SK-N-SH (cell line): ENCODE results near the gene PTPMT1. TPM values are rescaled to one million over a fixed set of nuclear protein-coding genes. Genes with fewer than 3 reads are reported as not detected.

Source experiments
- CTCF ChIA-PET: fragments of 300-600, 350-600 bp; formaldehyde crosslinking; extraction: SDS; loops from one replicate; lab custom pipeline; 2021; lab: Yijun Ruan, JAX
- POLR2A ChIA-PET: fragments of 350-600 bp; sonication (Branson Sonifier 250); formaldehyde crosslinking; extraction: SDS; loops from one replicate; lab custom pipeline; 2020; ENCODE audit warnings: antibody characterized with exemption, inconsistent platforms; lab: Yijun Ruan, JAX
- DNase-seq: peaks from one replicate; pipeline ENCODE4 v3.0.0; 2012
- H2AFZ ChIP-seq: fragments of 200-600 bp; sonication (generic); 2 replicates; pipeline ENCODE4 v1.8.1; 2016; ENCODE audit warnings: antibody characterized with exemption, mild to moderate bottlenecking, low read depth
- H3F3A ChIP-seq: fragments of 200-600 bp; sonication (generic); replicated peaks from 2 replicates; pipeline ENCODE3; 2016; ENCODE audit warnings: antibody characterized with exemption, mild to moderate bottlenecking; ENCODE audit not compliant: insufficient read depth
- H3K27ac ChIP-seq, 2 experiments: fragments of 200-500 bp in 1 of 2; fragments of 200-600 bp in 1 of 2; sonication (Bioruptor generic) in 1 of 2; sonication (generic), shearing (Covaris generic) in 1 of 2; 2 replicates each; pipeline versions ENCODE4 v1.5.1 to v1.6.1; 2014 to 2016; ENCODE audit warnings: low read depth in 2 of 2, inconsistent platforms in 1 of 2, low read length in 1 of 2, mild to moderate bottlenecking in 1 of 2, mixed read lengths in 1 of 2
- H3K27me3 ChIP-seq: fragments of 200-600 bp; sonication (generic), shearing (Covaris generic); 2 replicates; pipeline ENCODE4 v1.6.1; 2016; ENCODE audit warnings: mixed run types; ENCODE audit not compliant: insufficient read depth
- H3K36me3 ChIP-seq, 2 experiments: fragments of 200-500 bp in 1 of 2; fragments of 200-600 bp in 1 of 2; sonication (Bioruptor generic) in 1 of 2; sonication (generic) in 1 of 2; replicated peaks in 1 of 2; 2 replicates each; pipeline versions ENCODE3 to v1.5.1; 2014 to 2016; ENCODE audit warnings: low read length in 1 of 2, mild to moderate bottlenecking in 1 of 2; ENCODE audit not compliant: insufficient read depth in 2 of 2, control insufficient read depth in 1 of 2
- H3K4me1 ChIP-seq, 2 experiments: fragments of 200-500 bp in 1 of 2; fragments of 200-600 bp in 1 of 2; sonication (Bioruptor generic) in 1 of 2; sonication (generic), shearing (Covaris generic) in 1 of 2; 2 replicates each; pipeline versions ENCODE4 v1.5.1 to v1.6.1; 2014 to 2016; ENCODE audit warnings: low read depth in 1 of 2, low read length in 1 of 2, mixed run types in 1 of 2; ENCODE audit not compliant: insufficient read depth in 2 of 2, control insufficient read depth in 1 of 2
- H3K4me2 ChIP-seq: fragments of 200-600 bp; sonication (generic), shearing (Covaris generic); 2 replicates; pipeline ENCODE4 v1.6.1; 2017; ENCODE audit warnings: mixed run types
- H3K4me3 ChIP-seq, 2 experiments: fragments of 200-500 bp in 1 of 2; fragments of 200-600 bp in 1 of 2; sonication (Bioruptor generic) in 1 of 2; sonication (generic), shearing (Covaris generic) in 1 of 2; 2 replicates each; pipeline versions ENCODE4 v1.5.1 to v1.8.1; 2014 to 2016; ENCODE audit warnings: low read depth in 2 of 2, inconsistent platforms in 1 of 2, low read length in 1 of 2, mild to moderate bottlenecking in 1 of 2, mixed read lengths in 1 of 2, moderate library complexity in 1 of 2
- H3K79me2 ChIP-seq: fragments of 200-600 bp; sonication (generic); 2 replicates; pipeline ENCODE4 v1.8.1; 2017; ENCODE audit warnings: mild to moderate bottlenecking; ENCODE audit not compliant: insufficient read depth
- H3K9ac ChIP-seq: fragments of 200-600 bp; sonication (generic); 2 replicates; pipeline ENCODE4 v1.6.1; 2017; ENCODE audit warnings: mixed run types
- H3K9me2 ChIP-seq: fragments of 200-600 bp; sonication (generic); 2 replicates; pipeline ENCODE4 v1.6.1; 2017; ENCODE audit warnings: mixed run types
- H3K9me3 ChIP-seq: fragments of 200-600 bp; sonication (generic); 2 replicates; pipeline ENCODE4 v1.6.1; 2017; ENCODE audit warnings: mixed run types, mild to moderate bottlenecking, moderate library complexity
- H4K20me1 ChIP-seq: fragments of 200-600 bp; sonication (generic); 2 replicates; pipeline ENCODE4 v1.6.1; 2017; ENCODE audit warnings: mild to moderate bottlenecking, mixed run types; ENCODE audit not compliant: insufficient read depth
- CHD2 ChIP-seq: fragments of 150-350 bp; IDR thresholded peaks from 2 replicates; pipeline ENCODE4 v1.6.1; 2018; ENCODE audit warnings: low read length; ENCODE audit not compliant: partially characterized antibody
- CTCF ChIP-seq: fragments of 200-600 bp; sonication (generic); IDR thresholded peaks from 2 replicates; pipeline ENCODE4 v1.6.1; 2017; ENCODE audit warnings: antibody characterized with exemption, mild to moderate bottlenecking, moderate library complexity
- ELF1 ChIP-seq: IDR thresholded peaks from 2 replicates; pipeline ENCODE4 v1.4.0; 2012
- EP300 ChIP-seq, 2 experiments: IDR thresholded peaks; 2 replicates each; pipeline versions ENCODE4 v1.4.0 to v1.6.1; 2012; ENCODE audit warnings: borderline replicate concordance in 1 of 2, low read depth in 1 of 2, low read length in 1 of 2
- GABPA ChIP-seq: IDR thresholded peaks from 2 replicates; pipeline ENCODE4 v1.4.0; 2012; ENCODE audit warnings: low read depth, mild to moderate bottlenecking
- IRF3 ChIP-seq: fragments of 150-350 bp; IDR thresholded peaks from 2 replicates; pipeline ENCODE4 v1.6.1; 2016; ENCODE audit warnings: mild to moderate bottlenecking, low read depth, low read length
- MAX ChIP-seq: IDR thresholded peaks from 2 replicates; pipeline ENCODE4 v1.4.0; 2012; ENCODE audit warnings: low read depth
- MXI1 ChIP-seq: IDR thresholded peaks from 2 replicates; pipeline ENCODE4 v1.6.1; 2012; ENCODE audit warnings: mild to moderate bottlenecking, low read depth, low read length, improper control_type of control experiment
- NFIC ChIP-seq: IDR thresholded peaks from 2 replicates; pipeline ENCODE4 v1.4.0; 2012; ENCODE audit warnings: borderline replicate concordance
- NRF1 ChIP-seq: IDR thresholded peaks from 2 replicates; pipeline ENCODE4 v1.6.1; 2012; ENCODE audit warnings: low read depth, mild to moderate bottlenecking, low read length
- PBX3 ChIP-seq: IDR thresholded peaks from 2 replicates; pipeline ENCODE4; 2012
- RAD21 ChIP-seq: IDR thresholded peaks from 2 replicates; pipeline ENCODE4 v1.6.1; 2012; ENCODE audit warnings: mild to moderate bottlenecking, low read length
- REST ChIP-seq: IDR thresholded peaks from 2 replicates; pipeline ENCODE4 v1.6.1; 2012; ENCODE audit warnings: mild to moderate bottlenecking, low read depth, low read length, moderate library complexity
- RFX5 ChIP-seq: IDR thresholded peaks from 2 replicates; pipeline ENCODE4 v1.6.1; 2012; ENCODE audit warnings: mild to moderate bottlenecking, improper control_type of control experiment, low read length
- SIN3A ChIP-seq: IDR thresholded peaks from 2 replicates; pipeline ENCODE4 v1.6.1; 2012; ENCODE audit warnings: low read depth, mild to moderate bottlenecking, low read length, moderate library complexity, borderline replicate concordance
- SMC3 ChIP-seq: IDR thresholded peaks from 2 replicates; pipeline ENCODE4 v1.6.1; 2012; ENCODE audit warnings: low read depth, low read length, improper control_type of control experiment
- TAF1 ChIP-seq: IDR thresholded peaks from 2 replicates; pipeline ENCODE4 v1.6.1; 2012; ENCODE audit warnings: low read depth, mild to moderate bottlenecking, low read length, moderate library complexity, borderline replicate concordance
- USF1 ChIP-seq: IDR thresholded peaks from 2 replicates; pipeline ENCODE4 v1.4.0; 2012; ENCODE audit warnings: low read depth, borderline replicate concordance
- USF2 ChIP-seq: fragments of 150-350 bp; IDR thresholded peaks from 2 replicates; pipeline ENCODE4 v1.6.1; 2017; ENCODE audit warnings: antibody characterized with exemption, low read length, low read depth, borderline replicate concordance
- WGBS: methylation state at CpG from one replicate; pipeline ENCODE4 v1.1.6; 2017; ENCODE audit warnings: low lambda C conversion rate; 5-methylcytosine and 5-hydroxymethylcytosine counted together
- polyA plus RNA-seq, 3 experiments: library from polyadenylated mRNA; depleted of rRNA; stranded (reverse); fragments of >200 nt; gene quantifications; 2 replicates each; pipeline ENCODE4 v1.2.3, GENCODE V29; 2012

Gene PTPMT1
- polyA plus RNA-seq, 1 of the 3 experiments (the other 2 are of a cell fraction): 64.4 TPM

- Histone ChIP-seq H3K27me3 (peaks cover 13% of the 10 kb centered on the region; the same call in 1 of the 2 replicates), H4K20me1 (no peaks in the 10 kb centered on the region), H3K27ac (no peak overlapping the region), H3K4me2 (no peak overlapping the region), H3F3A (no peaks in the 10 kb centered on the region), H3K4me3 (no peak overlapping the region), H2AFZ (no peak overlapping the region), H3K9me2 (no peaks in the 10 kb centered on the region), H3K4me1 (peaks cover 0 to 11% of the 10 kb centered on the region in 2 experiments; a peak in 1 of 4 replicates), H3K79me2 (no peaks in the 10 kb centered on the region), H3K9me3 (no peaks in the 10 kb centered on the region), H3K36me3 (no peaks in the 10 kb centered on the region), H3K9ac (no peak overlapping the region)
- ChIA-PET POLR2A (no interaction called here), CTCF (interaction anchor here (0.7 to 1.8 kb wide), 5 partner anchors 10 to 183 kb away, joined by 3 to 7 read pairs (median 3); no protein-coding TSS in a partner anchor)
- WGBS: 100% methylated on average over 1 of the region's 7 CpGs
- TF ChIP-seq RAD21 (no peak), EP300 (IDR thresholded peaks at IDR 0.05; ENCODE audit: borderline replicate concordance in 1 of 2, low read depth in 1 of 2, low read length in 1 of 2) (no peak), NRF1 (no peak), TAF1 (no peak), GABPA (no peak), RFX5 (no peak), USF2 (no peak), CTCF (no peak), MXI1 (no peak), NFIC (no peak), SMC3 (no peak), CHD2 (no peak), PBX3 (no peak), MAX (no peak)
- DNase-seq: no peak
These were observed 29.6 kb downstream of the PTPMT1 start for GRCh38 chr11:47595029-47595428.

- ChIA-PET POLR2A (no interaction called here), CTCF (interaction anchor here (0.7 to 1.2 kb wide), 3 partner anchors 11 to 43 kb away, joined by 3 to 4 read pairs (median 3); partner anchors contain the start of gene CELF1)
- Histone ChIP-seq H3K27ac (no peak overlapping the region), H3F3A (no peaks in the 10 kb centered on the region), H3K79me2 (no peaks in the 10 kb centered on the region), H3K36me3 (no peaks in the 10 kb centered on the region), H3K4me3 (no peak overlapping the region), H3K4me1 (peaks cover 0 to 11% of the 10 kb centered on the region in 2 experiments; a peak in 1 of 4 replicates), H3K9me3 (no peaks in the 10 kb centered on the region), H3K9me2 (no peaks in the 10 kb centered on the region), H3K4me2 (no peak overlapping the region), H3K9ac (no peak overlapping the region), H3K27me3 (peaks cover 13% of the 10 kb centered on the region; the same call in 1 of the 2 replicates), H2AFZ (no peak overlapping the region), H4K20me1 (no peaks in the 10 kb centered on the region)
- WGBS: 78% methylated on average over 1 of the region's 1 CpG
- no peak for DNase-seq
- TF ChIP-seq USF1 (no peak), IRF3 (no peak), SIN3A (no peak), ELF1 (no peak), REST (no peak), NFIC (no peak)
These were observed 30.6 kb downstream of the PTPMT1 start for GRCh38 chr11:47595967-47596366.
